ENCODE data around the gene CREBBP.
"Not testable (repeated sequence)": the region's sequence is repeated elsewhere in the genome, so short reads cannot be mapped to it uniquely, and the experiment has no call there.

CREBBP gene

GRCh38 chr16:3880623-3881498, at the start of gene CREBBP:
Gene CREBBP, minus strand, starts transcription at chr16:3880713. Its CDS starts 797 bp downstream, at chr16:3879916.
- DNase-seq: peak; percentile 74

- not testable (repeated sequence) for DNase-seq
Measured at GRCh38 chr16:3927147-3927546, 46.6 kb upstream of the CREBBP start.

- no peak for DNase-seq
Measured at GRCh38 chr16:3924763-3925162, 44.2 kb upstream of the CREBBP start.

- no peak for DNase-seq
Measured at GRCh38 chr16:3922241-3922640, 41.7 kb upstream of the CREBBP start.

GRCh38 chr16:3920206-3920605, 39.7 kb upstream of the CREBBP start:
- DNase-seq: no peak

GRCh38 chr16:3919413-3919812, 38.9 kb upstream of the CREBBP start:
- no peak for DNase-seq

GRCh38 chr16:3915426-3916260, 35.1 kb upstream of the CREBBP start:
- DNase-seq: no peak

- no peak for DNase-seq
Measured at GRCh38 chr16:3912897-3913296, 32.4 kb upstream of the CREBBP start.

- DNase-seq: no peak
Measured at GRCh38 chr16:3912373-3912772, 31.9 kb upstream of the CREBBP start.

GRCh38 chr16:3911741-3912140, 31.2 kb upstream of the CREBBP start:
- DNase-seq: not testable (repeated sequence)

- DNase-seq: no peak
Measured at GRCh38 chr16:3909791-3910583, 29.5 kb upstream of the CREBBP start.

- DNase-seq: no peak
Measured at GRCh38 chr16:3908951-3909437, 28.5 kb upstream of the CREBBP start.

- DNase-seq: no peak
Measured at GRCh38 chr16:3907586-3907985, 27.1 kb upstream of the CREBBP start.

GRCh38 chr16:3906363-3906762, 25.9 kb upstream of the CREBBP start:
- DNase-seq: no peak

GRCh38 chr16:3904875-3905274, 24.4 kb upstream of the CREBBP start:
- no peak for DNase-seq

- no peak for DNase-seq
Measured at GRCh38 chr16:3890091-3890490, 9.6 kb upstream of the CREBBP start.

GRCh38 chr16:3889059-3889458, 8.5 kb upstream of the CREBBP start:
- DNase-seq: no peak

- DNase-seq: not testable (repeated sequence)
Measured at GRCh38 chr16:3885999-3886398, 5.5 kb upstream of the CREBBP start.

- no peak for DNase-seq
Measured at GRCh38 chr16:3884398-3884797, 3.9 kb upstream of the CREBBP start.

- DNase-seq: no peak
Measured at GRCh38 chr16:3882531-3882930, 2.0 kb upstream of the CREBBP start.

GRCh38 chr16:3881499-3881990, 1.0 kb upstream of the CREBBP start:
- no peak for DNase-seq

GRCh38 chr16:3879887-3880564, 487 bp downstream of the CREBBP start:
- DNase-seq: peak; percentile 14

All from NCI-H510A (cell line).